Spleen (tissue), 7 donors: ENCODE measurements around the gene AQP12B.
"Not testable (repeated sequence)": the region's sequence is repeated elsewhere in the genome, so short reads cannot be mapped to it uniquely, and the experiment has no call there.

ENCODE experiments used
- CTCF ChIP-seq, 11 experiments: fragments of 200-600 bp in 7 of 11; fragments of 450-650 bp in 4 of 11; sonication (generic) in 4 of 11; IDR thresholded peaks in 8 of 11; conservative IDR thresholded peaks in 3 of 11; 1 replicate in 7 of 11; 2 replicates in 4 of 11; pipeline versions ENCODE4 v1.4.0 to v1.8.0; 2016 to 2021; ENCODE audit warnings: antibody characterized with exemption in 11 of 11, inconsistent platforms in 4 of 11, mild to moderate bottlenecking in 1 of 11
- POLR2AphosphoS5 ChIP-seq, 3 donors: sonication (generic); formaldehyde crosslinking; IDR thresholded peaks; one replicate each; pipeline ENCODE4 v1.5.1; 2017; ENCODE audit warnings: antibody characterized with exemption in 3 of 3
- donor health status: DM: no; HTN: no; CAD: no; lungs with moderate emphysema.
- donor health status: DM: no; HTN: no; CAD: no.
- donor health status: DM: no; HTN: no; CAD: no.

- TF ChIP-seq CTCF (IDR thresholded peaks at IDR 0.05 in 8 of 11, conservative IDR thresholded peaks at IDR 0.05 in 3 of 11); POLR2AphosphoS5 (IDR thresholded peaks at IDR 0.05): not testable (repeated sequence)
These were observed 9.1 kb upstream of the AQP12B start, which contains the start of gene AQP12A for GRCh38 chr2:240691631-240692420.
